CD4-positive, alpha-beta T cell (primary cell): Measurements from ENCODE around the gene SMAD4. TPM values are rescaled to one million over a fixed set of nuclear protein-coding genes. Genes with fewer than 3 reads are reported as not detected.
"Not testable (repeated sequence)": the region's sequence is repeated elsewhere in the genome, so short reads cannot be mapped to it uniquely, and the experiment has no call there.

Source experiments
- ATAC-seq: fragments of 200-7000 bp; cut with Tn5 transposase; one replicate; pipeline ENCODE4 v1.10.0; 2022; ENCODE audit warnings: mild to moderate bottlenecking; ENCODE audit not compliant: poor library complexity
- CTCF ChIA-PET: fragments of 350-600 bp; sonication (Branson Sonifier 250); formaldehyde crosslinking; loops from one replicate; lab custom pipeline; 2021; ENCODE audit warnings: antibody characterized with exemption, inconsistent platforms; lab: Charles Lee
- POLR2A ChIA-PET: fragments of 350-600 bp; sonication (Branson Sonifier 250); formaldehyde crosslinking; loops from one replicate; lab custom pipeline; 2021; ENCODE audit warnings: antibody characterized with exemption, inconsistent platforms; lab: Charles Lee
- DNase-seq, 14 experiments: peaks; one replicate each; pipeline ENCODE4 v3.0.0-alpha.2; 2013 to 2020; ENCODE audit warnings: mixed read lengths in 2 of 14
- H3K27ac ChIP-seq, 2 donors: one replicate each; pipeline versions ENCODE4 v1.5.1 to v1.7.0; 2013; ENCODE audit warnings: low read length in 2 of 2, low read depth in 1 of 2, mild to moderate bottlenecking in 1 of 2
- H3K27me3 ChIP-seq, 2 experiments: 1 replicate in 1 of 2; 2 replicates in 1 of 2; pipeline versions ENCODE4 v1.6.1 to v1.7.0; 2013; ENCODE audit warnings: low read length in 2 of 2, control low read depth in 1 of 2, mild to moderate bottlenecking in 1 of 2, moderate library complexity in 1 of 2; ENCODE audit not compliant: insufficient read depth in 2 of 2, control insufficient read depth in 1 of 2
- H3K36me3 ChIP-seq: one replicate; pipeline ENCODE4 v1.6.1; 2013; ENCODE audit warnings: low read length, control low read depth; ENCODE audit not compliant: insufficient read depth
- H3K4me1 ChIP-seq: one replicate; pipeline ENCODE4 v1.6.1; 2013; ENCODE audit warnings: low read length, control low read depth; ENCODE audit not compliant: insufficient read depth
- H3K4me3 ChIP-seq: one replicate; pipeline ENCODE4 v1.5.1; 2013; ENCODE audit warnings: mild to moderate bottlenecking, low read length, moderate library complexity
- H3K9me3 ChIP-seq, 2 experiments: 1 replicate in 1 of 2; 2 replicates in 1 of 2; pipeline versions ENCODE4 v1.6.1 to v1.7.0; 2013; ENCODE audit warnings: low read length in 2 of 2, mild to moderate bottlenecking in 2 of 2, control low read depth in 1 of 2, moderate library complexity in 1 of 2; ENCODE audit not compliant: control insufficient read depth in 1 of 2, insufficient read depth in 1 of 2
- H3K27ac Mint-ChIP-seq: one replicate; pipeline ENCODE4 v1.8.0; 2020; ENCODE audit warnings: mixed read lengths
- H3K27me3 Mint-ChIP-seq: one replicate; pipeline ENCODE4 v1.8.0; 2021; ENCODE audit warnings: mixed read lengths
- H3K36me3 Mint-ChIP-seq: one replicate; pipeline ENCODE4 v1.8.0; 2021; ENCODE audit warnings: low read depth, mixed read lengths
- H3K4me1 Mint-ChIP-seq: one replicate; pipeline ENCODE4 v1.8.0; 2021; ENCODE audit warnings: low read depth, mixed read lengths
- H3K4me3 Mint-ChIP-seq: one replicate; pipeline ENCODE4 v1.8.0; 2020; ENCODE audit warnings: mild to moderate bottlenecking, mixed read lengths
- H3K9me3 Mint-ChIP-seq: one replicate; pipeline ENCODE4 v1.8.0; 2020; ENCODE audit warnings: mixed read lengths
- CTCF ChIP-seq: fragments of 200-600 bp; IDR thresholded peaks from one replicate; pipeline ENCODE4 v1.8.0; 2022; ENCODE audit warnings: antibody characterized with exemption, mild to moderate bottlenecking
- intact Hi-C, 2 experiments: fragments of 100-400 bp; cut with DNase I in 1 of 2; cut with micrococcal nuclease in 1 of 2; formaldehyde crosslinking; loops; one replicate each; pipeline versions ENCODE4 v1.15.1 to v1.9.0; 2023 to 2025; cut with DNase I, micrococcal nuclease
- total RNA-seq, 174 experiments: library from RNA in 2 of 174; stranded (reverse) in 2 of 174; gene quantifications; one replicate each; pipeline ENCODE4 v1.2.3 and lab custom pipeline; 2021 to 2026

Gene SMAD4
- total RNA-seq, 2 experiments from 2014 or later, result 82.0 to 82.9 TPM

DNA sequence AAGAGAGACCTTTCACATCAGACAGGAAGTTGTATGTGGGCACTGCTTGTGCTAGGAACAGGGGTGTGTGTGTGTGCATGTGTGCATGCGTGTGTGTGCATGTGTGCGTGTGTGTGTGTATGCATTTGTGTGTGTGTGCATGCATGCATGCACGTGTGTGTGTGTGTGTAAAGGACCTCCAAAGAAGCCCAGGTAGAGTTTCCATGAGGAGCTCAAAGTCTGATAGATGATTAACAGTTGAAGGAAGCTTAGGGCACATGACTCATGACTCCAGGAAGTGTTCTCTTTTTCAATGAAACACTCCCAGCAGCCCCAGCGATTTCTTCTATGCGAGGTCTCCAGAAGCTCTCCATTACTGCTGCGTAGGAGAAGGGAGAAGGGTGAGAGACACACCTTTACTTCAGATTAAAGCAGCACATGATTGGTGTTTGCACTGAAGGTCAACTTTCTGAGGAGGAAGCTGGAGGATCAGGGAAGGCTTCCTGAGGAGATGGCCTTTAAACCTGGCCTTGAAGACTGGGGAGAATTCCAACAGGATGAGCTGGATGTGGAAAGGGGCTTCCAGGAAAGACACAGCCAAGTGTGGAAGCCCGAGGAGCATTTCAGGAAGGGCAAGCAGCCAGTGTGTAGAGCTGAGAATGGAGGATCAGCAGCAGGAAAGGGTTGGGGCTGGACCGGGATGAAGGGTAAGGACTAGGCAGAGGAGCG, 77.7 kb downstream of the SMAD4 start:
- TF ChIP-seq CTCF, result no peak
- Mint-ChIP-seq H3K27ac (no peak overlapping the region), H3K9me3 (no peaks in the 10 kb centered on the region), H3K4me1 (peaks cover 14% of the 10 kb centered on the region), H3K4me3 (no peak overlapping the region), H3K36me3 (no peaks in the 10 kb centered on the region), H3K27me3 (no peaks in the 10 kb centered on the region)
- ChIA-PET POLR2A (no interaction called here), CTCF (no interaction called here)
- H3K4me1 ChIP-seq, result peaks cover 17% of the 10 kb centered on the region
- H3K36me3 ChIP-seq, result no peaks in the 10 kb centered on the region
- no peaks in the 10 kb centered on the region for H3K27me3 ChIP-seq
- intact Hi-C loops, result no loop called here
- ATAC-seq, result no peak
- no peak overlapping the region for H3K4me3 ChIP-seq
- peaks cover 0 to 6% of the 10 kb centered on the region in 2 experiments for H3K9me3 ChIP-seq
- peak in 1 of 14 experiments; percentile 2 for DNase-seq
- no peak overlapping the region for H3K27ac ChIP-seq

DNA sequence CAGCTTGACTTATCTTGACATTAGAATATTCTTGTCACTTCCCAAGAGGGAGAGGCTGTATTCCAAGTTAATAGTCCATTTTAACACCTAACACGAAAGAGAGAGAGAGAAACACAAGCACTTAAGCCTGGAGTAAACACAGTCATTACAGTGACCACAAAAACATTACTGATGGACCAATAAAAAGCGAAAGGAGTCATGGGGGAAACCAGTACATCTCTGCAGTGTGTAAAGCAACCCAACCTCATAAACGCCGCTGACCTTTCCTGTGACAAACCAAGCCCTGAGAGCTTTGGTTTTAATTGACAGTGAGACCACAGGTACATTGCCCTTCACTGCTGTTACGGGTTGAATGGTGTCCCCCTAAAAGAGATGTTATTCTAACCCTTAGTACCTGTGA, 78.3 kb downstream of the SMAD4 start:
- Mint-ChIP-seq H3K4me3 (no peak overlapping the region), H3K9me3 (no peaks in the 10 kb centered on the region), H3K36me3 (no peaks in the 10 kb centered on the region), H3K4me1 (peaks cover 14% of the 10 kb centered on the region), H3K27ac (no peak overlapping the region), H3K27me3 (no peaks in the 10 kb centered on the region)
- no peak for DNase-seq
- H3K27me3 ChIP-seq, result no peaks in the 10 kb centered on the region
- ChIA-PET CTCF (no interaction called here), POLR2A (no interaction called here)
- no peak overlapping the region for H3K4me3 ChIP-seq
- no peak for ATAC-seq
- H3K4me1 ChIP-seq, result peaks cover 17% of the 10 kb centered on the region
- H3K9me3 ChIP-seq, result peaks cover 0 to 6% of the 10 kb centered on the region in 2 experiments
- no peak for TF ChIP-seq CTCF
- no peak overlapping the region for H3K27ac ChIP-seq
- intact Hi-C loops, result no loop called here
- no peaks in the 10 kb centered on the region for H3K36me3 ChIP-seq

DNA sequence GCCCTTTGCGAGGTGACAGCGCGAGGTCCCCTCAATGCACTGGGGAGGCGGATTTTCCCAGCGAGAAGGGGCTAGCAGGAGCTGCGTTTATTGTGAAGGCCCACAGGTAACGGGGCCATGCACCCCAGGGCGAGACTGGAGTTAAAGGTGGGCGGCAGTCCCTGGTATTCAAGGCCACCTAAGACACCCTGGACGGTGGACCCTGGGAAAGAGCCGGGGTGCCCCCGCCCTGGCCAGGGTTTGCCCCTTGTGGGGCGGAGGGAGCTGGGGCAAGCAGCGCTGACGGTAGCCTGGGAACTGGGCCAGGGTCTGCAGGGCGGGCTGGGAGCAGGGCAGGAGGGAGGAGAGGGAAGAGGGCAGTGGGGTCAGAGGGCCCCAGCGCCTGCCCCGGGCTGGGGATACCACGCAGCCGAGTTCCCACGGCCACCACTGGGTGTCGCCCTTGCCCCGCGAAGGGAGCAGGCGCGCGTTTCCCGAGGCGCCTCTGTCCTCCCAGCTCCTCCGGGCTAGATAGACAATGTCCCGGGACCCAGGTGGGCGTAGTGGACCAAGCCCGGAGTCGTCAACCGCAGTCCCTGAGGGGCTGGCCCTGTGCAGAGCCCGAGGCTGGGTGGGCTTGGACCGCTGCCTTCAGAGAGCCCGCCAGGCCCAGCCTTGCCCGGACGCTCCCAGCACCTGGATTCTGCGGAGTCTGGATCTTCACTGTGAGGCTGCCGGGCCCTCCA, 80.2 kb downstream of the SMAD4 start:
- Histone ChIP-seq H3K27me3 (no peaks in the 10 kb centered on the region), H3K36me3 (no peaks in the 10 kb centered on the region), H3K4me1 (peaks cover 17% of the 10 kb centered on the region), H3K27ac (no peak overlapping the region), H3K9me3 (peaks cover 0 to 6% of the 10 kb centered on the region in 2 experiments), H3K4me3 (no peak overlapping the region)
- H3K9me3 Mint-ChIP-seq, result no peaks in the 10 kb centered on the region
- no peaks in the 10 kb centered on the region for H3K36me3 Mint-ChIP-seq
- POLR2A ChIA-PET, result no interaction called here
- ATAC-seq, result peak; percentile 55
- CTCF ChIA-PET, result interaction anchor here (0.6 to 1.4 kb wide), 3 partner anchors 72 to 147 kb away, joined by 3 to 4 read pairs (median 3); no protein-coding TSS in a partner anchor
- no peak overlapping the region for H3K27ac Mint-ChIP-seq
- peaks cover 14% of the 10 kb centered on the region for H3K4me1 Mint-ChIP-seq
- peak; percentile 31 to 76 (median 58) for DNase-seq
- no peak overlapping the region for H3K4me3 Mint-ChIP-seq
- no peaks in the 10 kb centered on the region for H3K27me3 Mint-ChIP-seq
- intact Hi-C loops, result loop anchor here in 1 of 2 experiments (5.0 kb wide), 1 partner anchor 277 kb away; no protein-coding TSS in a partner anchor
- peak; percentile 96 for TF ChIP-seq CTCF

DNA sequence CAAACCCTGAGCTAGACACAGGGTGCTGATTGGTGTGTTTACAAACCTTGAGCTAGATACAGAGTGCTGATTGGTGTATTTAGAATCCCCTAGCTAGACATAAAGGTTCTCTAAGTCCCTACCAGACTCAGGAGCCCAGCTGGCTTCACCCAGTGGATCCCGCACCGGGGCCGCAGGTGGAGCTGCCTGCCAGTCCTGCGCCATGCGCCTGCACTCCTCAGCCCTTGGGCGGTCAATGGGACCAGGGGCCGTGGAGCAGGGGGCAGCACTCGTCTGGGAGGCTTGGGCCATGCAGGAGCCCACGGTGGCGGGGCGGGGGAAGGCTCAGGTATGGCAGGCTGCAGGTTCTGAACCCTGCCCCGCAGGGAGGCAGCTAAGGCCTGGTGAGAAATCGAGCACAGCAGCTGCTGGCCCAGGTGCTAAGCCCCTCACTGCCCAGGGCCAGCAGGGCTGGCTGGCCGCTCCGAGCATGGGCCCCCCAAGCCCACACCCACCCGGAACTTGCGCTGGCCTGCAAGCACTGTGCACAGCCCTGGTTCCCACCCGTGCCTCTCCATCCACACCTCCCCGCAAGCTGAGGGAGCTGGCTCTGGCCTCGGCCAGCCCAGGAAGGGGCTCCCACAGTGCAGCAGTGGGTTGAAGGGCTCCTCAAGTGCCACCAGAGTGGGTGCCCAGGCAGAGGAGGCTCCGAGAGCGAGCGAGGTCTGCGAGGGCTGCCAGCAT, 81.8 kb downstream of the SMAD4 start:
- H3K27ac Mint-ChIP-seq, H3K4me3 ChIP-seq, H3K36me3 ChIP-seq, H3K27me3 Mint-ChIP-seq, H3K36me3 Mint-ChIP-seq, H3K9me3 Mint-ChIP-seq, ATAC-seq, POLR2A ChIA-PET, H3K27ac ChIP-seq, H3K27me3 ChIP-seq, H3K4me3 Mint-ChIP-seq, H3K9me3 ChIP-seq, DNase-seq: not testable (repeated sequence)
- peaks cover 14% of the 10 kb centered on the region for H3K4me1 Mint-ChIP-seq
- H3K4me1 ChIP-seq, result peaks cover 17% of the 10 kb centered on the region
- CTCF ChIA-PET, result interaction anchor here (1.4 kb wide), 1 partner anchor 105 kb away, joined by 3 read pairs; no protein-coding TSS in a partner anchor
- intact Hi-C loops, result loop anchor here in 1 of 2 experiments (5.0 kb wide), 1 partner anchor 276 kb away; no protein-coding TSS in a partner anchor
